Measurements from ENCODE around the gene SLC51A. TPM values are rescaled to one million over a fixed set of nuclear protein-coding genes. Genes with fewer than 3 reads are reported as not detected.

The SLC51A gene
- total RNA-seq, 4 donors from 2014 or later = not detected

DNA sequence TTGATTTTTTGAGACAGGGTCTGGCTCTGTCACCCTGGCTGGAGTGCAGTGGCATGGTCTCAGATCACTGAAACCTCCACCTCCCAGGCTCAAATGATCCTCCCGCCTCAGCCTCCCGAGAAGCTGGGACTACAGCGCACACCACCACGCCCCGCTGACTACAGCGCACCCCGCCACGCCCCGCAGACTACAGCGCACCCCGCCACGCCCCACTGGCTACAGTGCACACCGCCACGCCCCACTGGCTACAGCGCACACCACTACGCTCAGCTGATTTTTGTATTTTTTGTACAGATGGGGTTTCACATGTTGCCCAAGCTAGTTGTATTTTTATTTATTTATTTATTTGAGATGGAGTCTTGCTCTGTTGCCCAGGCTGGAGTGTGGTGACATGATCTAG lies 35.6 kb downstream of the SLC51A start:
- Histone ChIP-seq H3K4me3 (no peak overlapping the region), H3K9me3 (no peaks in the 10 kb centered on the region), H3K27me3 (no peaks in the 10 kb centered on the region), H3K27ac (no peak overlapping the region), H3K4me1 (no peaks in the 10 kb centered on the region), H3K36me3 (peaks cover 0 to 49% of the 10 kb centered on the region in 2 donors)
- TF ChIP-seq EP300 (IDR thresholded peaks at IDR 0.05) (no peak), POLR2A (IDR thresholded peaks at IDR 0.05) (no peak), POLR2AphosphoS5 (IDR thresholded peaks at IDR 0.05) (no peak)
- TF ChIP-seq, protein P1, sequence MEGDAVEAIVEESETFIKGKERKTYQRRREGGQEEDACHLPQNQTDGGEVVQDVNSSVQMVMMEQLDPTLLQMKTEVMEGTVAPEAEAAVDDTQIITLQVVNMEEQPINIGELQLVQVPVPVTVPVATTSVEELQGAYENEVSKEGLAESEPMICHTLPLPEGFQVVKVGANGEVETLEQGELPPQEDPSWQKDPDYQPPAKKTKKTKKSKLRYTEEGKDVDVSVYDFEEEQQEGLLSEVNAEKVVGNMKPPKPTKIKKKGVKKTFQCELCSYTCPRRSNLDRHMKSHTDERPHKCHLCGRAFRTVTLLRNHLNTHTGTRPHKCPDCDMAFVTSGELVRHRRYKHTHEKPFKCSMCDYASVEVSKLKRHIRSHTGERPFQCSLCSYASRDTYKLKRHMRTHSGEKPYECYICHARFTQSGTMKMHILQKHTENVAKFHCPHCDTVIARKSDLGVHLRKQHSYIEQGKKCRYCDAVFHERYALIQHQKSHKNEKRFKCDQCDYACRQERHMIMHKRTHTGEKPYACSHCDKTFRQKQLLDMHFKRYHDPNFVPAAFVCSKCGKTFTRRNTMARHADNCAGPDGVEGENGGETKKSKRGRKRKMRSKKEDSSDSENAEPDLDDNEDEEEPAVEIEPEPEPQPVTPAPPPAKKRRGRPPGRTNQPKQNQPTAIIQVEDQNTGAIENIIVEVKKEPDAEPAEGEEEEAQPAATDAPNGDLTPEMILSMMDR (IDR thresholded peaks at IDR 0.05) = no peak
- ATAC-seq = no peak
- 91 to 100% methylated on average over 2 to 13 of the region's 16 CpGs for WGBS, 2 donors (ENCODE audit: low coverage in 1 of 2)

DNA sequence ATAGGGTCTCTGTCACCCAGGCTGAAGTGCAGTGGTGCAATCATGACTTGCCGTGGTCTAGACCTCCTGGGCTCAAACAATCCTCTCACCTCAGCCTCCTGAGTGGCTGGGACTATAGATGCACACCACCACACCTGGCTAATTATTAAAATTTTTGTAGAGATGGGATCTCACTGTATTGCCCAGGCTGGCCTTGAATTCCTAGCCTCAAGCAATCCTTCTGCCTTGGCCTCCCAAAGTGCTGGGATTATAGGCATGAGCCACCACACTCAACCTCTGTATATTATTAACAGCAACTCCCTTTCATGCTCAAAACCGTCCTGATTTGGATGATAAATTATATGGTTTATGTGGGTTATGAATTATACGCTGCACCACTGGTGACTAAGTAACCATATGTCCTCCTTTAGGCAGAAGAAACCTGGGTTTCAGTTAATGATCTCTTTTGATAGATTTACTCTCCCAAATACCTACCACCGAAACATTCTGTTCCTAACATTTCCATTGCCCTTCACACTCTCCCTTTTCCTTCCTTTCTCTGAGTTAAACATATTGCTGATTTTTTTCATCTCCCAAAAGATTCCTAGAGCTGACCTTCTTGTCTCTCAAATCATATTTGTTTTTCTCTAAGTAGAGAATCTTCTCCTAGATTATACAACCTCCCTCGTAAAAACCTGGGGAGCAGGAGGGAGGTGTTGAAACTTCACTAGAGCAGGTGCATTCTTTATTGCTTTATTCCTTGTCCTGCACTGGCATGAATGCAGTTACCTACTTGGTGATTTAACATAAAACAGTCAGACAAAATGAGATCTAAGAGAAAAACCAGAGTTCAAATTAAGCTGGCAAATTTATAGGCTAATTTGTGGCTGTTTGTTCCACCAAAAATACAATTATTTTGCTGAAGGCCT lies 38.3 kb downstream of the SLC51A start:
- Histone ChIP-seq H3K4me1 (no peaks in the 10 kb centered on the region), H3K9me3 (no peaks in the 10 kb centered on the region), H3K27ac (no peak overlapping the region), H3K36me3 (peaks cover 0 to 35% of the 10 kb centered on the region in 2 donors), H3K4me3 (no peak overlapping the region), H3K27me3 (no peaks in the 10 kb centered on the region)
- WGBS, 2 donors (ENCODE audit: low coverage in 1 of 2) = 76 to 82% methylated on average over 4 to 5 of the region's 5 CpGs
- TF ChIP-seq, protein P1 (IDR thresholded peaks at IDR 0.05) = no peak
- TF ChIP-seq EP300 (IDR thresholded peaks at IDR 0.05) (no peak), POLR2A (IDR thresholded peaks at IDR 0.05) (no peak), POLR2AphosphoS5 (IDR thresholded peaks at IDR 0.05) (no peak)
- ATAC-seq = no peak

DNA sequence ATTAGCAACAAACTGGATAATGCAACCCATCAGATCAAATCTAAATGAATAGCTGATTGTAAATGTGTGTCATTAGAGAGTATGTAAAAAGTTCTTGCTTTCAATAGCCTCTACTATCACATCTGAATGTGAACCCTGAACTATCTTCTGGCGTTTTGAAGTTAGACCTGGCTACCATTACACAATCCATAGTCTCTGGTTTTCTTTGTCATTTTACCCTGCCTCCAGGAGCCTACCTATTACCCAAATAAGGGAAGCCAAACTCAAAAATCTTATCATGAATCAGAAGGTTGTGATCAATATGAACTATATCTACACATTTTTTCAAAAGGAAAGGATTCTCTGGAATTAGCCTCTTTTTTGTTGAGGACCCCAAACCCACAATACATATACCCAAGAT lies 39.4 kb downstream of the SLC51A start:
- WGBS, 2 donors (ENCODE audit: low coverage in 1 of 2) = 53 to 78% methylated on average over 1 of the region's 1 CpG
- peaks cover 0 to 46% of the 10 kb centered on the region in 2 donors for H3K36me3 ChIP-seq
- no peak overlapping the region for H3K27ac ChIP-seq
- H3K27me3 ChIP-seq = no peaks in the 10 kb centered on the region
- ATAC-seq = no peak
- no peak overlapping the region for H3K4me3 ChIP-seq
- no peaks in the 10 kb centered on the region for H3K4me1 ChIP-seq
- TF ChIP-seq EP300 (IDR thresholded peaks at IDR 0.05) (no peak), POLR2AphosphoS5 (IDR thresholded peaks at IDR 0.05) (no peak), POLR2A (IDR thresholded peaks at IDR 0.05) (no peak)
- TF ChIP-seq, protein P1 (IDR thresholded peaks at IDR 0.05) = no peak
- no peaks in the 10 kb centered on the region for H3K9me3 ChIP-seq

DNA sequence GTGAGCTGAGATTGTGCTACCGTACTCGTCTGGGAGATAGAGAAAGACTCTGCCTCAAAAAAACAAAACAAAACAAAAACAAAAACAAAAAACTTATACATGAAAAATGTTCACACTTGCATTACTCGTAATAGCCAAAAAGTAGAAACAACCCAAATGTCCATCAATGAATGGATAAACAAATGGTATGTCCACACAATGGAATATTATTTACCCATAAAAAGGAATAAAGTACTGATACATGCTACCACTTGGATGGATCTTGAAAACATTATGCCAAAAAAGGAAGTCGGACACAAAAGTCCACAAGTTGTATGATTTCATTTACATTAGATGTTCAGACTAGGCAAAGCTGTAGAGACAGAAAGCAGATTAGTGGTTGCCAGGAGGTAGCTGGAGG lies 44.5 kb downstream of the SLC51A start:
- H3K4me3 ChIP-seq = no peak overlapping the region
- H3K36me3 ChIP-seq = peaks cover 0 to 65% of the 10 kb centered on the region in 2 donors
- WGBS, 2 donors (ENCODE audit: low coverage in 1 of 2) = 92 to 95% methylated on average over 2 to 4 of the region's 4 CpGs
- no peaks in the 10 kb centered on the region for H3K27me3 ChIP-seq
- H3K27ac ChIP-seq = no peak overlapping the region
- TF ChIP-seq POLR2A (IDR thresholded peaks at IDR 0.05) (no peak), EP300 (IDR thresholded peaks at IDR 0.05) (no peak), POLR2AphosphoS5 (IDR thresholded peaks at IDR 0.05) (no peak)
- TF ChIP-seq, protein P1 (IDR thresholded peaks at IDR 0.05) = no peak
- no peaks in the 10 kb centered on the region for H3K4me1 ChIP-seq
- no peak for ATAC-seq
- H3K9me3 ChIP-seq = no peaks in the 10 kb centered on the region

DNA sequence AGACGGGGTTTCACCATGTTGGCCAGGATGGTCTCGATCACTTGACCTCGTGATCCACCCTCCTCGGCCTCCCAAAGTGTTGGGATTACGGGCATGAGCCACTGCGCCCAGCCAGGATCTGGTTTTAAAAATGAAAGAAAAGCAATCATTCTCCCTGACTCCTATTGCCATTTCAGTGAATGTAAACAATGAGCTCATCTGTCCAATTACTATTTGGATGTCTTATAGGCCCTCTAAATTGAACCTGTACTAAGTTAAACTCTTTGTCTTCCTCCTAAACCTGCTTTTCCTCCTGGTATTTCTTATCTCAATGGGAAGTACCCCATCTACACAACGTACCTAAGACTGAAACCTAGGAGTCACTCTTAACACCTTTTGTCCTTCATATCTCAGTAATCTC lies 47.5 kb downstream of the SLC51A start:
- H3K4me3 ChIP-seq = no peak overlapping the region
- WGBS, 2 donors (ENCODE audit: low coverage in 1 of 2) = 89 to 90% methylated on average over 5 to 7 of the region's 7 CpGs
- H3K27me3 ChIP-seq = no peaks in the 10 kb centered on the region
- H3K4me1 ChIP-seq = peaks cover 0 to 8% (median 3%) of the 10 kb centered on the region in 3 donors
- no peaks in the 10 kb centered on the region for H3K9me3 ChIP-seq
- no peak for ATAC-seq
- H3K36me3 ChIP-seq = peaks cover 0 to 78% of the 10 kb centered on the region in 2 donors
- TF ChIP-seq, protein P1 (IDR thresholded peaks at IDR 0.05) = no peak
- TF ChIP-seq EP300 (IDR thresholded peaks at IDR 0.05) (no peak), POLR2AphosphoS5 (IDR thresholded peaks at IDR 0.05) (no peak), POLR2A (IDR thresholded peaks at IDR 0.05) (no peak)
- no peak overlapping the region for H3K27ac ChIP-seq

All from gastroesophageal sphincter (tissue), 4 donors.